Fibroblast of lung (primary cell): ENCODE measurements around the gene IL18RAP.

Source experiments
- CTCF ChIP-seq, 2 donors: IDR thresholded peaks in 1 of 2; conservative IDR thresholded peaks in 1 of 2; 1 replicate in 1 of 2; 2 replicates in 1 of 2; pipeline ENCODE4 v1.5.1; 2011 to 2012; ENCODE audit warnings: low read length in 2 of 2, control low read depth in 1 of 2, inconsistent platforms in 1 of 2, low read depth in 1 of 2, mild to moderate bottlenecking in 1 of 2
- EZH2 ChIP-seq: IDR thresholded peaks from 2 replicates; pipeline ENCODE4 v1.5.1; 2012; ENCODE audit warnings: low read length, control low read depth, mild to moderate bottlenecking; ENCODE audit errors: missing control alignments

- TF ChIP-seq CTCF (conservative IDR thresholded peaks at IDR 0.05 in 1 of 2, IDR thresholded peaks at IDR 0.05 in 1 of 2; ENCODE audit: low read depth in 1 of 2, low read length in 2 of 2) (no peak), EZH2 (no peak)
These were observed 4.5 kb upstream of the IL18RAP start for GRCh38 chr2:102418421-102418961.
